ENCODE data around the gene CACNA1A.

DNA sequence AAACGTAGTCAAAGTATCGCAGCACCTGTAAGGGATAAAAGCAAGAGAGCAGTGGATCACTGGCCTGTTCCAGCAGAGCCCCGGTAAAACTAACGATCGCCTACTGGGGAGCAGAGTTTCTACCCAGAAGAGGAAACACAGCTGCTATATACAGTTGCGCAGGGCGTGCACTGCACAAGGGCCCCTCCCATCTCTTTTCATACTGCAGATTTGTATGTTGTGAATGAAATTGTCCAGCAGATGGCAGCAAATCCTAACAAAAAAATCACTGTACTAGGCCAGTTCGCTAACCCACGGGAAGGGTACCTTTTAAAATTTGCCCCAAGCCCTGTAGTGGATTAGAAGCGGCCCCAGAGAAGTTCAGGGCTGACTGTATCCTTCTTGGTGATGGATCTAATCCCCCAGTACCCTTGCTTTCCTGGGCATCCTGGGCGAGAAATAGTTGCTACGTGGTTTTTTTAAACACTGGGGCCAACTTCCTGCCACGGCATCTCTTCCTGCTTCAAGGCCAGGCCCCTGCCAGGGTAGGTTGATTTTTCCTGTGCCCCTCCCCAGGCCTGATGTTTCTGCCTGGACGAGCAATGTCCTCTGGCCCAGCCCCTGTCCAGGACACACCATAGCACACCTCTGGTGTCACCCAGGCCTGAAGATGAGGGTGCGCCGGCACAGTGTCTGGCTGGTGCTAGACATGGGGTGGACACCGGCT lies 229.0 kb downstream of the CACNA1A start:
- TF ChIP-seq POLR2AphosphoS5 (IDR thresholded peaks at IDR 0.05; ENCODE audit: low read depth) (no peak), REST (IDR thresholded peaks at IDR 0.05; ENCODE audit: insufficient replicate concordance, low read depth) (no peak), GABPA (IDR thresholded peaks at IDR 0.05; ENCODE audit: low read depth) (no peak), SPI1 (IDR thresholded peaks at IDR 0.05; ENCODE audit: borderline replicate concordance, low read depth) (no peak)
- TF ChIP-seq, protein P1, sequence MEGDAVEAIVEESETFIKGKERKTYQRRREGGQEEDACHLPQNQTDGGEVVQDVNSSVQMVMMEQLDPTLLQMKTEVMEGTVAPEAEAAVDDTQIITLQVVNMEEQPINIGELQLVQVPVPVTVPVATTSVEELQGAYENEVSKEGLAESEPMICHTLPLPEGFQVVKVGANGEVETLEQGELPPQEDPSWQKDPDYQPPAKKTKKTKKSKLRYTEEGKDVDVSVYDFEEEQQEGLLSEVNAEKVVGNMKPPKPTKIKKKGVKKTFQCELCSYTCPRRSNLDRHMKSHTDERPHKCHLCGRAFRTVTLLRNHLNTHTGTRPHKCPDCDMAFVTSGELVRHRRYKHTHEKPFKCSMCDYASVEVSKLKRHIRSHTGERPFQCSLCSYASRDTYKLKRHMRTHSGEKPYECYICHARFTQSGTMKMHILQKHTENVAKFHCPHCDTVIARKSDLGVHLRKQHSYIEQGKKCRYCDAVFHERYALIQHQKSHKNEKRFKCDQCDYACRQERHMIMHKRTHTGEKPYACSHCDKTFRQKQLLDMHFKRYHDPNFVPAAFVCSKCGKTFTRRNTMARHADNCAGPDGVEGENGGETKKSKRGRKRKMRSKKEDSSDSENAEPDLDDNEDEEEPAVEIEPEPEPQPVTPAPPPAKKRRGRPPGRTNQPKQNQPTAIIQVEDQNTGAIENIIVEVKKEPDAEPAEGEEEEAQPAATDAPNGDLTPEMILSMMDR (IDR thresholded peaks at IDR 0.05; ENCODE audit: insufficient read depth, low read length), result no peak
